ENCODE data around the gene PTGS1.

PTGS1 gene

GRCh38 chr9:122393284-122393983, 22.6 kb downstream of the PTGS1 start:
- Histone ChIP-seq H3K9me3 (ENCODE audit: control insufficient read depth, insufficient read depth, low read depth, low read length) (no peaks in the 10 kb centered on the region), H3K27ac (ENCODE audit: extremely low read depth, low read depth, low read length) (no peak overlapping the region), H3K36me3 (ENCODE audit: control insufficient read depth in 2 of 2, insufficient read depth in 1 of 2, low read length in 2 of 2) (no peaks in the 10 kb centered on the region), H3K4me1 (ENCODE audit: control insufficient read depth, insufficient read depth, low read length) (no peaks in the 10 kb centered on the region), H3K4me3 (ENCODE audit: low read depth, low read length) (no peak overlapping the region)
- ChIA-PET CTCF (interaction anchor here (1.5 to 1.8 kb wide), 3 partner anchors 43 to 294 kb away, joined by 4 to 13 read pairs (median 5); no protein-coding TSS in a partner anchor), POLR2A (no interaction called here)
- no peak for TF ChIP-seq ZBTB7A (tag by site-specific recombination; IDR thresholded peaks at IDR 0.05; ENCODE audit: low read depth)
- no peak for TF ChIP-seq ZNF280C (tag by site-specific recombination; IDR thresholded peaks at IDR 0.05)
- TF ChIP-seq ZNF488 (tag by site-specific recombination; IDR thresholded peaks at IDR 0.05): no peak

GRCh38 chr9:122394265-122395125, 23.7 kb downstream of the PTGS1 start:
- no peaks in the 10 kb centered on the region for H3K9me3 ChIP-seq (ENCODE audit: control insufficient read depth, insufficient read depth, low read depth, low read length)
- ChIA-PET CTCF (interaction anchor here (1.0 to 1.8 kb wide), 5 partner anchors 15 to 295 kb away, joined by 3 to 13 read pairs (median 4); no protein-coding TSS in a partner anchor), POLR2A (no interaction called here)
- H3K36me3 ChIP-seq (ENCODE audit: control insufficient read depth in 2 of 2, insufficient read depth in 1 of 2, low read length in 2 of 2): no peaks in the 10 kb centered on the region
- no peak overlapping the region for H3K27ac ChIP-seq (ENCODE audit: extremely low read depth, low read depth, low read length)
- H3K4me3 ChIP-seq (ENCODE audit: low read depth, low read length): no peak overlapping the region
- no peaks in the 10 kb centered on the region for H3K4me1 ChIP-seq (ENCODE audit: control insufficient read depth, insufficient read depth, low read length)
- no peak for TF ChIP-seq ZNF239 (tag by site-specific recombination; IDR thresholded peaks at IDR 0.05)
- TF ChIP-seq ZNF26 (tag by site-specific recombination; IDR thresholded peaks at IDR 0.05): no peak
- TF ChIP-seq PRDM2 (tag by site-specific recombination; IDR thresholded peaks at IDR 0.05; ENCODE audit: borderline replicate concordance): no peak
- no peak for TF ChIP-seq ZNF398 (tag by site-specific recombination; IDR thresholded peaks at IDR 0.05)
- TF ChIP-seq WT1 (tag by site-specific recombination; IDR thresholded peaks at IDR 0.05): no peak
- TF ChIP-seq AEBP2 (tag by site-specific recombination; IDR thresholded peaks at IDR 0.05; ENCODE audit: borderline replicate concordance): no peak
- no peak for TF ChIP-seq ZNF362 (tag by site-specific recombination; IDR thresholded peaks at IDR 0.05)
- TF ChIP-seq KLF16 (tag by site-specific recombination; IDR thresholded peaks at IDR 0.05): no peak
